Measurements from ENCODE around the gene KIAA0930.

The KIAA0930 gene

GRCh38 chr22:45203150-45203951 lies 37.3 kb downstream of the KIAA0930 start:
- no peak for TF ChIP-seq CTCF (conservative IDR thresholded peaks at IDR 0.05; ENCODE audit: low read length)
- no peak for DNase-seq (ENCODE audit: low read depth)
- no peak overlapping the region for H3K4me3 ChIP-seq (ENCODE audit: low read length)

GRCh38 chr22:45202333-45203149 lies 38.2 kb downstream of the KIAA0930 start:
- no peak overlapping the region for H3K4me3 ChIP-seq (ENCODE audit: low read length)
- DNase-seq (ENCODE audit: low read depth) = no peak
- TF ChIP-seq CTCF (conservative IDR thresholded peaks at IDR 0.05; ENCODE audit: low read length) = no peak

- TF ChIP-seq CTCF (conservative IDR thresholded peaks at IDR 0.05; ENCODE audit: low read length) = no peak
These were observed 38.9 kb downstream of the KIAA0930 start for GRCh38 chr22:45201678-45202332.

GRCh38 chr22:45200860-45201511 lies 39.7 kb downstream of the KIAA0930 start:
- no peak overlapping the region for H3K4me3 ChIP-seq (ENCODE audit: low read length)
- no peak for DNase-seq (ENCODE audit: low read depth)
- no peak for TF ChIP-seq CTCF (conservative IDR thresholded peaks at IDR 0.05; ENCODE audit: low read length)

More at GRCh38 chr22:45201678-45202332, 38.9 kb downstream of the KIAA0930 start:
- H3K4me3 ChIP-seq (ENCODE audit: low read length) = no peak overlapping the region
- peak; percentile 71 for DNase-seq (ENCODE audit: low read depth)

GRCh38 chr22:45200230-45200629 lies 40.5 kb downstream of the KIAA0930 start:
- TF ChIP-seq CTCF (conservative IDR thresholded peaks at IDR 0.05; ENCODE audit: low read length) = no peak
- no peak overlapping the region for H3K4me3 ChIP-seq (ENCODE audit: low read length)
- DNase-seq (ENCODE audit: low read depth) = no peak

GRCh38 chr22:45199723-45200122 lies 41.0 kb downstream of the KIAA0930 start:
- H3K4me3 ChIP-seq (ENCODE audit: low read length) = no peak overlapping the region
- no peak for DNase-seq (ENCODE audit: low read depth)
- no peak for TF ChIP-seq CTCF (conservative IDR thresholded peaks at IDR 0.05; ENCODE audit: low read length)

Measured in AG10803 (cell line).